Fibroblast of lung (primary cell): ENCODE data around the gene PITPNB. TPM values are rescaled to one million over a fixed set of nuclear protein-coding genes. Genes with fewer than 3 reads are reported as not detected.
A peak's percentile ranks its signal among the peaks of the same experiment; 100 is the strongest.

ENCODE experiments used
- DNase-seq, 2 donors: peaks; one replicate each; pipeline versions ENCODE4 v3.0.0 to v3.0.0-alpha.2; 2010; ENCODE audit warnings: low read depth in 2 of 2
- H2AFZ ChIP-seq: 2 replicates; pipeline ENCODE4 v1.5.1; 2012; ENCODE audit warnings: low read length, control low read depth, inconsistent platforms
- H3K27ac ChIP-seq: 2 replicates; pipeline ENCODE4 v1.5.1; 2011; ENCODE audit warnings: low read length, control low read depth; ENCODE audit not compliant: insufficient read depth
- H3K27me3 ChIP-seq: 2 replicates; pipeline ENCODE4 v1.5.1; 2011; ENCODE audit warnings: mild to moderate bottlenecking, low read length; ENCODE audit not compliant: control insufficient read depth, insufficient read depth
- H3K36me3 ChIP-seq: 2 replicates; pipeline ENCODE4 v1.5.1; 2011; ENCODE audit warnings: low read length; ENCODE audit not compliant: control insufficient read depth, insufficient read depth
- H3K4me1 ChIP-seq: 2 replicates; pipeline ENCODE4 v1.5.1; 2011; ENCODE audit warnings: low read length; ENCODE audit not compliant: control insufficient read depth, insufficient read depth; ENCODE audit errors: extremely low read depth
- H3K4me2 ChIP-seq: 2 replicates; pipeline ENCODE4 v1.5.1; 2011; ENCODE audit warnings: low read length, control low read depth; ENCODE audit not compliant: insufficient read depth; ENCODE audit errors: extremely low read depth
- H3K4me3 ChIP-seq, 4 experiments: fragments of 200-600 bp in 1 of 4; sonication (generic) in 1 of 4; replicated peaks in 1 of 4; 2 replicates each; pipeline ENCODE4 v1.5.1; 2011 to 2016; ENCODE audit warnings: low read length in 4 of 4, low read depth in 3 of 4, mild to moderate bottlenecking in 3 of 4, control low read depth in 2 of 4, inconsistent platforms in 1 of 4, mixed read lengths in 1 of 4; ENCODE audit not compliant: insufficient read depth in 1 of 4; ENCODE audit errors: control extremely low read depth in 1 of 4
- H3K79me2 ChIP-seq: 2 replicates; pipeline ENCODE4 v1.5.1; 2012; ENCODE audit warnings: mild to moderate bottlenecking, low read length, inconsistent platforms; ENCODE audit not compliant: control insufficient read depth, insufficient read depth
- H3K9ac ChIP-seq: 2 replicates; pipeline ENCODE4 v1.5.1; 2011; ENCODE audit warnings: mild to moderate bottlenecking, low read length, control low read depth; ENCODE audit not compliant: insufficient read depth
- H3K9me3 ChIP-seq: 2 replicates; pipeline ENCODE4 v1.5.1; 2012; ENCODE audit warnings: low read depth, low read length; ENCODE audit not compliant: control insufficient read depth, insufficient read depth
- H4K20me1 ChIP-seq: 2 replicates; pipeline ENCODE4 v1.5.1; 2011; ENCODE audit warnings: low read length; ENCODE audit not compliant: control insufficient read depth, insufficient read depth; ENCODE audit errors: extremely low read depth
- CTCF ChIP-seq, 2 donors: IDR thresholded peaks in 1 of 2; conservative IDR thresholded peaks in 1 of 2; 1 replicate in 1 of 2; 2 replicates in 1 of 2; pipeline ENCODE4 v1.5.1; 2011 to 2012; ENCODE audit warnings: low read length in 2 of 2, control low read depth in 1 of 2, inconsistent platforms in 1 of 2, low read depth in 1 of 2, mild to moderate bottlenecking in 1 of 2
- EZH2 ChIP-seq: IDR thresholded peaks from 2 replicates; pipeline ENCODE4 v1.5.1; 2012; ENCODE audit warnings: low read length, control low read depth, mild to moderate bottlenecking; ENCODE audit errors: missing control alignments
- polyA plus RNA-seq, 2 donors: library from polyadenylated mRNA; depleted of rRNA in 1 of 2; stranded (reverse) in 1 of 2; unstranded in 1 of 2; fragments of >200 nt; gene quantifications; 2 replicates each; pipeline ENCODE4 v1.2.1, GENCODE V29; 2011 to 2012; ENCODE audit warnings: missing spikeins in 1 of 2
- total RNA-seq: library from RNA; depleted of rRNA; stranded (reverse); fragments of >200 nt; gene quantifications from 2 replicates; pipeline ENCODE4 v1.2.1, GENCODE V29; 2014

The PITPNB gene
- total and polyA plus RNA-seq, 2 donors (not counting 1 experiment from before 2014, with no cell fraction given) = 42.4 to 79.4 TPM

- Histone ChIP-seq H2AFZ (no peak overlapping the region), H3K9me3 (no peaks in the 10 kb centered on the region), H3K27ac (no peak overlapping the region), H3K4me1 (no peaks in the 10 kb centered on the region), H3K27me3 (no peaks in the 10 kb centered on the region), H3K4me3 (no peak overlapping the region), H3K4me2 (no peak overlapping the region), H3K79me2 (no peaks in the 10 kb centered on the region), H3K36me3 (peaks cover 3% of the 10 kb centered on the region), H4K20me1 (no peaks in the 10 kb centered on the region), H3K9ac (no peak overlapping the region)
- TF ChIP-seq CTCF (conservative IDR thresholded peaks at IDR 0.05 in 1 of 2, IDR thresholded peaks at IDR 0.05 in 1 of 2; ENCODE audit: low read depth in 1 of 2, low read length in 2 of 2) (no peak), EZH2 (no peak)
- peak in 1 of 2 donors; percentile 60 for DNase-seq
These were observed 74.1 kb downstream of the PITPNB start for GRCh38 chr22:27844656-27845591.

GRCh38 chr22:27844256-27844655 is 74.8 kb downstream of the PITPNB start:
- Histone ChIP-seq H3K4me1 (no peaks in the 10 kb centered on the region), H2AFZ (no peak overlapping the region), H4K20me1 (no peaks in the 10 kb centered on the region), H3K9ac (no peak overlapping the region), H3K27me3 (no peaks in the 10 kb centered on the region), H3K27ac (no peak overlapping the region), H3K36me3 (peaks cover 3% of the 10 kb centered on the region), H3K4me2 (no peak overlapping the region), H3K4me3 (no peak overlapping the region), H3K9me3 (no peaks in the 10 kb centered on the region), H3K79me2 (no peaks in the 10 kb centered on the region)
- no peak for DNase-seq
- TF ChIP-seq CTCF (conservative IDR thresholded peaks at IDR 0.05 in 1 of 2, IDR thresholded peaks at IDR 0.05 in 1 of 2; ENCODE audit: low read depth in 1 of 2, low read length in 2 of 2) = no peak
- TF ChIP-seq EZH2 = no peak

- DNase-seq = no peak
- Histone ChIP-seq H3K4me1 (no peaks in the 10 kb centered on the region), H3K27ac (peak overlapping the region; percentile 39)
These were observed 75.6 kb downstream of the PITPNB start for GRCh38 chr22:27843441-27843840.

More at GRCh38 chr22:27843441-27843840, 75.6 kb downstream of the PITPNB start:
- H3K4me2 ChIP-seq = no peak overlapping the region
- no peak overlapping the region for H3K4me3 ChIP-seq
- TF ChIP-seq CTCF (conservative IDR thresholded peaks at IDR 0.05 in 1 of 2, IDR thresholded peaks at IDR 0.05 in 1 of 2; ENCODE audit: low read depth in 1 of 2, low read length in 2 of 2) (no peak), EZH2 (no peak)
- H4K20me1 ChIP-seq = no peaks in the 10 kb centered on the region
- H3K27me3 ChIP-seq = no peaks in the 10 kb centered on the region
- H3K36me3 ChIP-seq = peaks cover 3% of the 10 kb centered on the region
- H3K79me2 ChIP-seq = no peaks in the 10 kb centered on the region
- H2AFZ ChIP-seq = no peak overlapping the region
- no peaks in the 10 kb centered on the region for H3K9me3 ChIP-seq
- H3K9ac ChIP-seq = no peak overlapping the region
